LNCAP (cell line): ENCODE results near the gene PPM1L.

Experiments
- TF ChIP-seq, protein P1 (sequence below): fragments of 450-650 bp; IDR thresholded peaks from 2 replicates; pipeline ENCODE4 v1.5.1; 2017; ENCODE audit warnings: mild to moderate bottlenecking

The PPM1L gene

DNA sequence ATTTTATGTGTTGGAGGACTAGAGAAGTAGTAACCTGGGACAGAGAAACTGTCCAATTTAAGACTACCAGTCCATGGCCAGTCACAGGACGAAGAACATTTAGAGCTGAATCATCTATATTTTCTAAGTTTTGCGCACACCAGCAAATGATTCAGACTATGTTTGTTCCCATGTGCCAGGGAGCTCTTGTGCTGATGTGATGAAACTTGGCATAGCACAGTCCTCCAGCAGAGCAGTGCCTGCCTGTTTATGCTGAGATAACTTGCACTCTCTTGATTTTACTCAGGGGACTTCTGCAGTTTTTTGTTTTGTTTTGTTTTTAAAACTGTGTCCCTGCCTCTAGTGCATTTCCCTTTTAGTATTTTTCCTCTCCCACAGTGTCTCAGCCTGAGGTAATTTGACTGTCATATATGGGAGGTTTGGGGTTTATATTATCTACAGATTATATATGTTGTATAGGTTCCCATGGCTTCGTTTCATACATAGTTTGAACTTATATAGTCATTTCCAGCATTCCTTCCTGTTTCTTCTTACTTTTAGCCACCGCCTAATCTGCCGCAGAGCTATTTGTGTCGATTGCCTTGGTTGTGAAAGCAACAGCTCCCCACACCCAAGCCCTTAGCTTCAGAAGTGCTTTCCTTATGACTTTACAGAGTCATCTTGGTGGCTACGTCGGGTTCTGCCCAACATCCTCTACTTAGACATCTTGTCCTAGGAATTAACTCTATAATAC is 45.5 kb downstream of the PPM1L start:
- TF ChIP-seq, protein P1, sequence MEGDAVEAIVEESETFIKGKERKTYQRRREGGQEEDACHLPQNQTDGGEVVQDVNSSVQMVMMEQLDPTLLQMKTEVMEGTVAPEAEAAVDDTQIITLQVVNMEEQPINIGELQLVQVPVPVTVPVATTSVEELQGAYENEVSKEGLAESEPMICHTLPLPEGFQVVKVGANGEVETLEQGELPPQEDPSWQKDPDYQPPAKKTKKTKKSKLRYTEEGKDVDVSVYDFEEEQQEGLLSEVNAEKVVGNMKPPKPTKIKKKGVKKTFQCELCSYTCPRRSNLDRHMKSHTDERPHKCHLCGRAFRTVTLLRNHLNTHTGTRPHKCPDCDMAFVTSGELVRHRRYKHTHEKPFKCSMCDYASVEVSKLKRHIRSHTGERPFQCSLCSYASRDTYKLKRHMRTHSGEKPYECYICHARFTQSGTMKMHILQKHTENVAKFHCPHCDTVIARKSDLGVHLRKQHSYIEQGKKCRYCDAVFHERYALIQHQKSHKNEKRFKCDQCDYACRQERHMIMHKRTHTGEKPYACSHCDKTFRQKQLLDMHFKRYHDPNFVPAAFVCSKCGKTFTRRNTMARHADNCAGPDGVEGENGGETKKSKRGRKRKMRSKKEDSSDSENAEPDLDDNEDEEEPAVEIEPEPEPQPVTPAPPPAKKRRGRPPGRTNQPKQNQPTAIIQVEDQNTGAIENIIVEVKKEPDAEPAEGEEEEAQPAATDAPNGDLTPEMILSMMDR = no peak

DNA sequence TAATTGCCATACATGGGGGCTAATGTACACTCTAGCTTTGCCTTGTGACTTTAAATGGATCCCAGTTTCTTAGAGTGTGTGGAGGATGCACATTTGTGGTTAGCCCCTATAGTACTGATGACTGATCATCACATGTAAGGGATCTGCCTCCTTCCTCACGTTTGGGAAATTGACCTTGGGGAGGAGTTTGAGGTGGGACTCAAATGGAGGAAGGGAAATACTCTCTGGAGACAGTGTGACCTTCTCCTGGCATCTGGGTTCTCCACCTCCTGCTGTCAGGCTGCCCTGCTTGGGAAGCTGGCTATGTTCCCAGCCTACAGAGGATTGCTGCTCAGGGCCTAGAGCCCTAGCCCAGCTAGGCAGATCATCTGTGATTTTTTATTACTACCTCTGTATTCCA is 48.7 kb downstream of the PPM1L start:
- TF ChIP-seq, protein P1 = no peak

DNA sequence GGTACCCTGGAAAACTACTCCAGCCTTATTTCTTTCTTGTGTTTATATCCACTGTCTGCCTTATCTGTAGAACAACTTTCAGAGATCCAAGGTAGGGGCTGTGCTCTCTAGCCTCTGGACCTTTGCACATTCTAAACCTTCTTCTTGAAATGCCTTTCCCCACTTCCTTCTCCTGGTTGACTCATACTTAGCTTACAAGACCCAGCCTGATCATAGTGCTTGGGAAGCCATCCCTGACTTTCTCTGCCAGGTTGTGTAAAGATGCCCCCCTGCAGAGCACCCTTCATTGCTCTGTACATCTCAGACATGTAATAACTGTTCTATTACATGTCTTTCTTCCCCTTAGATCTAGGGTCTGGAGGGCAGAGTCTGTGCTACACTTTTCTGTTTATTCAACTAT is 50.1 kb downstream of the PPM1L start:
- TF ChIP-seq, protein P1 = no peak

DNA sequence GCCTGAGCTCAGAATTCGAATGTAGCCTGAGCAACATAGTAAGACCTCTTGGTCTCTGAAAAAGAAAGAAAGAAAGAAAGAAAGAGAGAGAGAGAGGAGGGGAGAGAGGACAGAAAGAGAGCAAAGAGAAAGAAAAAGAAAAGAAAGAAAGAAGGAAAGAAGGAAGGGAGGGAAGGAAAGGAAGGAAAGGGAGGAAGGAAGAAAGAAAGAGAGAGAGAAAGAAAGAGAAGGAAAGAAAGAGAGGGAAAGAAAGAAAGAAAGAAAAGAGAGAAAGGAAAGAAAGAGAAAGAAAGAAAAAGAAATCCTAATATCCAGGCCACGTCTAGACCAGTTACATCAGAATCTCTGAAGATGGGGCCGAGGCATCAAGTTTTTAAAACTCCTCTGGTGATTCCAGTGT is 50.7 kb downstream of the PPM1L start:
- TF ChIP-seq, protein P1 = no peak

DNA sequence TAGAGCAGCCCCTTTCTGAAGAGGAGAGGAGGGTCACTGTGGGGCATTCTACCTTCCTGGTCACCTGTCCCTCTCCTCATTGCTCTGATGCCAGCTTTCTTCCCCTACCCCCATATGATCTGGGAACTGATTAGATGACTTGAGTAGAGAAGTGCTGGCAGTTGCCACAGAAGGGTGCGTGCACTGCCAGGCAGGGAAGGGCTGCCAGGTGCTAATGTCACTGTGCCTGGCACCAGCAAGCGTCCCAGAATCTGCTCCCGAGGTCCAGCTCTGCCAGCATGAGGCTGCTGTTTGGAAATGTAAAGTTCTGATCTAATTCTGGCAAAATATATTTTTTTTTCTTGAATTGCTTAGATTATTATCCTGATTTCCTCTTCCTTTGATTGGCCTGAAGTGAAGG is 52.8 kb downstream of the PPM1L start:
- TF ChIP-seq, protein P1 = no peak

DNA sequence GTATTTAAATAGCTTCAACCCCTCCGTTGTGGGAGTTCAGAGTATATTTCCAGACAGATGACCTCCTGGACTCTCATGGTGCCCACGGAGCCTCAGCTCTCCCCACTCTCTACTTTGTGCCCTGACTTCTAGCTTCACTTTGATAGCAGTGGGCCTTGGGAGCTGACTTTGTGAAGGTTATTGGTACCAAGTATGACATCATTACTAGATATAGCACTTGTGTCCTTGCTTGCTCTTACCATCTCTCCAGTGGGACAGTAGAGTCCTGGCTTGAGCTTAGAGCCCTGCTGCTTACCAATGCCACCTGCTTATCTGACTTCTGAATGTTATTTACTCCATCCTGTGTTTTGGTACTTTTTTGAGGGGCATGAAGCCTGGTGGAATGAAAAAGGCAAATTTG is 53.4 kb downstream of the PPM1L start:
- TF ChIP-seq, protein P1 = no peak

DNA sequence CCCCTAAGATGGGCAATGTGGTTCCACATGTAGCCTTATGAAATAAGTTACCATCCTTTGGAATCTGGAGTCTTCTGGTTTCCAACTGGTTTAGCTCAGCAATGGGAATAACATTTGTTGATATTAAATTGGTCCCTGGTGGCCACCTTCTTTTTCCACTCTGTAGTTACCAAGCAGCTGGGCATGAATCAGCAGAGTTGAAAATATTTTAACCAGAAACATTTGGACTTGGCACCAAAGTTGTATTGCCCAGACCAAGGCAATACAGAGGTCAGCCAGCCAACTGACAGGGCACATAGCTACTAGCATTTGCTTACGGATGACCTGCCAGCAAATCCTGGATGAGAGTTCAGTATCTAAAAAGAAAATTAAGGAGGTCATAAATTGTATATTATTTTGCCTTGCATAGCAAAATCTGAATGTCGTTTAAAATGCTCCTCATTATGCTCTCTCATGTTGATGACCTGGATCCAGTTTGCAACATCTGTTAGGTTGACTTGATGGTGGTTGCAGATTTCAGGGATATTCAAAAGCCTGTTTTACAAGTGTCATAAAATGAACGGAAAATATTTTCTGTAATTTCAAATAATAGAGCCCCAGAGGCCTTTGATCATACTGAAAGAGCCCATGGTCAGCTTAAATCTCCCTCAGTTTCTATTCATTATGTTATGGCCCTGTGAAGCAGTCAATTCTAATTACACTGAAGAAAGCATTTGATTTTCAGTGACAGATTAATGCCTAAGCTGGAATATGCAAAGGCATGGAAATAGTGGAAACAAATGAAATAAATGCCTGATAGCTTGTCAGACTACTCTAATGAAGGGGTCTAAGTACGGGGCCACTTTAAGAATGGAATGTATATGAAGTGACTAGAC is 54.6 kb downstream of the PPM1L start:
- TF ChIP-seq, protein P1 = no peak
